Measurements from ENCODE around the gene TENM4. TPM values are rescaled to one million over a fixed set of nuclear protein-coding genes. Genes with fewer than 3 reads are reported as not detected.

The TENM4 gene
- total RNA-seq, result under 0.01 and 0.19 TPM in 2 replicates

DNA sequence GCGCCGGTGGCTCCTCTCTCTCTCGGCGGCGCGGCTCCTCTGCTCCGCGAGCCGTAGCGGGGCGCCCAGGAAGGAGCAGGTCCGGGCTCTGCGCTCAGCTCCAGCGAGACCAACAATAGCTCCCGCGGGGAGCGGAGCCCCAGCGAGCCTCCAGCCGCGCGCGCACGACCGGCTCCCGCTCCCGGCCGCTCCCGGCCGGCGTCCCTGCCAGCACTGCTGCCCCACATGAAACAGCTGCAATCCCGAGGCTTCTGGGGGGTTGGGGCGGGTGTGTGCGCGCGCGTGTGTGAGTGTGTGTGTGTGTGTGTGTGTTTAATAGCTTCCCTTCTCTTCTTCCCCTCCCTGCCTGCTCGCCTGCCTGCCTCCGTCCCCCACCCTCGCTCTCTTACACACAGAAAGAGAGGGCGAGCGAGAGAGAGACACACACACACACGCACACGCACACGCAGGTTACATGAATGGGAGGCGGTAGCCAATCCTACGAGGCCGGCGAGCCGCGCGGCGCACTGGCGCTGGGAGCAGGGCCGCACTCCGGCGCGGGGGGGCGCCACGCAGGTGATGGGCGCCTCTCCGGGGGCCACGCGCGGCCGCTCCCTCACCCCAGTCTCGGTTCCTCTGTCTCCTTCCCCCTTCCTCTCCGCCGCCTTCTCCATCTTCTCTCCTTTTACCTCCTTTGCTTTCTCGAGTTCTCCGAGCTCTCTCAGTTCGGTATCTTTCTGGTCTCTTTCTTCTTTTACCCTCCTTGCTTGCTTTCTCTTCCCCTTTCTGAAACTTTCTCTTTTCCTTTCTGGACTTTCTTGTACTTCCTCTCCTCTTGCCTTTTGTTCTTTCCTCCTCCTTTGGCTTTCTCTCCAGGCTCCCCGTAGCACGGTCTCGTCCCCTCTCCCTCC, at the start of gene TENM4:
TSS of gene TENM4 (minus strand) at position 460 of the 890 bp plus-strand sequence. CDS start 371,086 bp downstream, outside the sequence.

Small RNA genes lying within 50 kb of the gene (small RNA-seq; reads per million reads assigned to genes)
- gene MIR5579 (not detected), gene MIR708 (22.5 reads per million, percentile 97 among the genes with 10 or more reads in this experiment)

All from vein endothelial cell (primary cell).